ENCODE data around the gene FDXR.
A peak's percentile ranks its signal among the peaks of the same experiment; 100 is the strongest.
"Not testable (repeated sequence)": the region's sequence is repeated elsewhere in the genome, so short reads cannot be mapped to it uniquely, and the experiment has no call there.

FDXR gene

GRCh38 chr17:74872313-74873036 is at the start of gene FDXR:
Gene FDXR (minus strand): TSS chr17:74872994. CDS start chr17:74872944, 50 bp downstream.
- DNase-seq: no peak

GRCh38 chr17:74922172-74922571 is 49.4 kb upstream of the FDXR start:
- no peak for DNase-seq

- no peak for DNase-seq
Observed at GRCh38 chr17:74921769-74922168, 49.0 kb upstream of the FDXR start.

GRCh38 chr17:74921026-74921681 is 48.4 kb upstream of the FDXR start:
- no peak for DNase-seq

GRCh38 chr17:74920642-74921025 is 47.8 kb upstream of the FDXR start:
- DNase-seq: no peak

- DNase-seq: no peak
Observed at GRCh38 chr17:74920306-74920620, 47.5 kb upstream of the FDXR start.

GRCh38 chr17:74919440-74920305 is 46.9 kb upstream of the FDXR start:
- peak; percentile 22 for DNase-seq

GRCh38 chr17:74918906-74919305 is 46.1 kb upstream of the FDXR start:
- DNase-seq: no peak

- DNase-seq: no peak
Observed at GRCh38 chr17:74917430-74917829, 44.6 kb upstream of the FDXR start.

GRCh38 chr17:74916851-74917199 is 44.0 kb upstream of the FDXR start:
- no peak for DNase-seq

- no peak for DNase-seq
Observed at GRCh38 chr17:74916136-74916850, 43.5 kb upstream of the FDXR start.

- not testable (repeated sequence) for DNase-seq
Observed at GRCh38 chr17:74911423-74911822, 38.6 kb upstream of the FDXR start.

GRCh38 chr17:74909097-74909496 is 36.3 kb upstream of the FDXR start:
- not testable (repeated sequence) for DNase-seq

GRCh38 chr17:74907012-74907411 is 34.2 kb upstream of the FDXR start:
- no peak for DNase-seq

- not testable (repeated sequence) for DNase-seq
Observed at GRCh38 chr17:74906214-74906793, 33.5 kb upstream of the FDXR start.

- no peak for DNase-seq
Observed at GRCh38 chr17:74904687-74905409, 32.1 kb upstream of the FDXR start.

GRCh38 chr17:74903671-74904070 is 30.9 kb upstream of the FDXR start:
- DNase-seq: no peak

GRCh38 chr17:74903034-74903433 is 30.2 kb upstream of the FDXR start:
- no peak for DNase-seq

- no peak for DNase-seq
Observed at GRCh38 chr17:74901353-74902135, 28.8 kb upstream of the FDXR start.

- no peak for DNase-seq
Observed at GRCh38 chr17:74900208-74900607, 27.4 kb upstream of the FDXR start.

- DNase-seq: no peak
Observed at GRCh38 chr17:74898376-74898946, 25.7 kb upstream of the FDXR start.

All from stimulated activated CD4-positive, alpha-beta T cell treated with anti-CD3 and anti-CD28 coated beads, Interleukin-15, amount 100 ng/mL, for 24 hours (primary cell).